HCT116 (cell line): ENCODE measurements around the gene RASGEF1C. TPM values are rescaled to one million over a fixed set of nuclear protein-coding genes. Genes with fewer than 3 reads are reported as not detected.
A peak's percentile ranks its signal among the peaks of the same experiment; 100 is the strongest.

Experiments used
- ATAC-seq: fragments of 200-7000 bp; cut with Tn5 transposase; 2 replicates; pipeline ENCODE4 v1.9.1; 2020; ENCODE audit warnings: mild to moderate bottlenecking, moderate library complexity
- BruUV-seq: library from RNA; stranded (reverse); fragments of 400-500 nt; replicated peaks from 2 replicates; lab custom pipeline; 2021; lab: Mats Ljungman, UMichigan
- CTCF ChIA-PET: fragments of 300-600 bp; sonication (Branson Sonifier 250); formaldehyde crosslinking; loops from one replicate; lab custom pipeline; 2021; ENCODE audit warnings: antibody characterized with exemption; lab: Charles Lee
- POLR2A ChIA-PET: fragments of 300-600, 350-600 bp; sonication (Branson Sonifier 250); formaldehyde crosslinking; loops from one replicate; lab custom pipeline; 2021; ENCODE audit warnings: antibody characterized with exemption; lab: Charles Lee
- RAD21 ChIA-PET, 2 experiments: fragments of 300-600 bp; sonication (Branson Sonifier 250); formaldehyde crosslinking; loops; one replicate each; lab custom pipeline; 2023; ENCODE audit warnings: low total read pairs in 2 of 2; ENCODE audit not compliant: uncharacterized antibody in 2 of 2, unreplicated experiment in 2 of 2, low non-redundant PET in 1 of 2; lab: Charles Lee
- DNase-seq: peaks from one replicate; pipeline ENCODE4 v3.0.0-alpha.2; 2010; ENCODE audit warnings: low read depth, low spot score
- H2AFZ ChIP-seq: fragments of 200-600 bp; shearing (Covaris generic), sonication (generic); 2 replicates; pipeline ENCODE4 v1.6.1; 2017; ENCODE audit warnings: low read depth, mixed run types, mixed read lengths, antibody characterized with exemption, low read length; ENCODE audit not compliant: poor library complexity, severe bottlenecking
- H3K27ac ChIP-seq: 2 replicates; pipeline ENCODE4 v1.5.1; 2012; ENCODE audit warnings: low read depth, low read length
- H3K27me3 ChIP-seq: fragments of 200-600 bp; sonication (generic); 2 replicates; pipeline ENCODE4 v1.6.1; 2016; ENCODE audit warnings: mixed run types, low read length, mixed read lengths; ENCODE audit not compliant: insufficient read depth
- H3K36me3 ChIP-seq, 2 experiments: fragments of 200-500 bp in 1 of 2; fragments of 200-600 bp in 1 of 2; sonication (Bioruptor generic) in 1 of 2; sonication (generic) in 1 of 2; 2 replicates each; pipeline versions ENCODE4 v1.5.1 to v1.6.1; 2014 to 2016; ENCODE audit warnings: low read length in 2 of 2, inconsistent platforms in 1 of 2, mixed read lengths in 1 of 2, mixed run types in 1 of 2; ENCODE audit not compliant: insufficient read depth in 2 of 2, control insufficient read depth in 1 of 2
- H3K4me1 ChIP-seq, 2 experiments: fragments of 200-600 bp in 1 of 2; sonication (generic) in 1 of 2; 2 replicates each; pipeline versions ENCODE4 v1.5.1 to v1.6.1; 2012 to 2017; ENCODE audit warnings: low read length in 2 of 2, inconsistent platforms in 1 of 2, mild to moderate bottlenecking in 1 of 2, mixed read lengths in 1 of 2, mixed run types in 1 of 2, moderate library complexity in 1 of 2; ENCODE audit not compliant: insufficient read depth in 2 of 2, control insufficient read depth in 1 of 2
- H3K4me2 ChIP-seq: fragments of 200-600 bp; sonication (generic); 2 replicates; pipeline ENCODE4 v1.6.1; 2017; ENCODE audit warnings: mixed run types, low read length, mixed read lengths
- H3K4me3 ChIP-seq, 2 experiments: fragments of 200-600 bp in 1 of 2; sonication (generic) in 1 of 2; replicated peaks in 1 of 2; 2 replicates each; pipeline ENCODE4 v1.5.1; 2011 to 2016; ENCODE audit warnings: low read length in 2 of 2, control low read depth in 1 of 2, low read depth in 1 of 2, mild to moderate bottlenecking in 1 of 2, mixed read lengths in 1 of 2, mixed run types in 1 of 2
- H3K79me2 ChIP-seq: fragments of 200-600 bp; sonication (generic); 2 replicates; pipeline ENCODE4 v1.6.1; 2017; ENCODE audit warnings: mild to moderate bottlenecking, mixed run types, low read length, moderate library complexity, mixed read lengths; ENCODE audit not compliant: insufficient read depth
- H3K9ac ChIP-seq: fragments of 200-600 bp; sonication (generic); 2 replicates; pipeline ENCODE4 v1.6.1; 2016; ENCODE audit warnings: low read length, mixed read lengths
- H3K9me2 ChIP-seq: fragments of 200-600 bp; sonication (generic), shearing (Covaris generic); 2 replicates; pipeline ENCODE4 v1.6.1; 2017; ENCODE audit warnings: mixed run types, mild to moderate bottlenecking, moderate library complexity; ENCODE audit not compliant: insufficient read depth
- H3K9me3 ChIP-seq, 2 experiments: fragments of 200-500 bp in 1 of 2; fragments of 200-600 bp in 1 of 2; sonication (Bioruptor generic) in 1 of 2; sonication (generic) in 1 of 2; 2 replicates each; pipeline ENCODE4 v1.6.1; 2014 to 2017; ENCODE audit warnings: low read length in 2 of 2, mixed read lengths in 2 of 2, inconsistent platforms in 1 of 2, low read depth in 1 of 2, mild to moderate bottlenecking in 1 of 2, mixed run types in 1 of 2, moderate library complexity in 1 of 2; ENCODE audit not compliant: control insufficient read depth in 1 of 2, insufficient read depth in 1 of 2
- H4K20me1 ChIP-seq: fragments of 200-600 bp; sonication (generic), shearing (Covaris generic); 2 replicates; pipeline ENCODE4 v1.6.1; 2017; ENCODE audit warnings: mixed run types, mild to moderate bottlenecking, moderate library complexity; ENCODE audit not compliant: insufficient read depth
- CBX3 ChIP-seq: IDR thresholded peaks from 2 replicates; pipeline ENCODE4 v1.6.1; 2012; ENCODE audit warnings: low read depth
- CEBPB ChIP-seq: IDR thresholded peaks from 2 replicates; pipeline ENCODE4 v1.6.1; 2012; ENCODE audit warnings: low read depth
- ELF1 ChIP-seq: IDR thresholded peaks from 2 replicates; pipeline ENCODE4 v1.6.1; 2012; ENCODE audit warnings: low read depth, borderline replicate concordance
- FOSL1 ChIP-seq: IDR thresholded peaks from 2 replicates; pipeline ENCODE4 v1.6.1; 2012; ENCODE audit warnings: low read depth
- JUND ChIP-seq: IDR thresholded peaks from 2 replicates; pipeline ENCODE4 v1.6.1; 2012
- MAX ChIP-seq: IDR thresholded peaks from 2 replicates; pipeline ENCODE4 v1.6.1; 2012
- RAD21 ChIP-seq: IDR thresholded peaks from 2 replicates; pipeline ENCODE4 v1.6.1; 2012; ENCODE audit warnings: low read depth, mild to moderate bottlenecking
- SIN3A ChIP-seq: IDR thresholded peaks from 2 replicates; pipeline ENCODE4 v1.6.1; 2012; ENCODE audit warnings: low read depth
- TCF7L2 ChIP-seq: IDR thresholded peaks from 2 replicates; pipeline ENCODE4 v1.7.0; 2011; ENCODE audit warnings: borderline replicate concordance, inconsistent platforms; ENCODE audit not compliant: insufficient read depth, insufficient read length; ENCODE audit errors: extremely low read depth
- YY1 ChIP-seq: IDR thresholded peaks from 2 replicates; pipeline ENCODE4 v1.6.1; 2011; ENCODE audit warnings: low read length, low read depth, moderate library complexity, mild to moderate bottlenecking; ENCODE audit not compliant: insufficient replicate concordance; ENCODE audit errors: extremely low read depth
- intact Hi-C: fragments of 100-400 bp; cut with micrococcal nuclease; formaldehyde crosslinking; loops from 2 replicates; pipeline ENCODE4 v1.10.0; 2022
- total RNA-seq: library from RNA; stranded (reverse); gene quantifications from one replicate; pipeline ENCODE4 v1.2.1, GENCODE V29; 2021; ENCODE audit not compliant: unreplicated experiment
- TF ChIP-seq, protein P1 (sequence below): IDR thresholded peaks from 2 replicates; pipeline ENCODE4 v1.6.1; 2012
- TF ChIP-seq, protein P2 (sequence below), 3 experiments: fragments of 200-600 bp in 1 of 3; sonication (generic) in 1 of 3; IDR thresholded peaks in 2 of 3; conservative IDR thresholded peaks in 1 of 3; 2 replicates each; pipeline ENCODE4 v1.5.1; 2012 to 2017; ENCODE audit warnings: low read depth in 2 of 3, low read length in 2 of 3, antibody characterized with exemption in 1 of 3, borderline replicate concordance in 1 of 3, control low read depth in 1 of 3, mild to moderate bottlenecking in 1 of 3, mixed read lengths in 1 of 3, mixed run types in 1 of 3, moderate library complexity in 1 of 3; ENCODE audit not compliant: insufficient read depth in 1 of 3

Gene RASGEF1C
- total RNA-seq, 1 experiment from 2014 or later: 1.2 TPM

DNA sequence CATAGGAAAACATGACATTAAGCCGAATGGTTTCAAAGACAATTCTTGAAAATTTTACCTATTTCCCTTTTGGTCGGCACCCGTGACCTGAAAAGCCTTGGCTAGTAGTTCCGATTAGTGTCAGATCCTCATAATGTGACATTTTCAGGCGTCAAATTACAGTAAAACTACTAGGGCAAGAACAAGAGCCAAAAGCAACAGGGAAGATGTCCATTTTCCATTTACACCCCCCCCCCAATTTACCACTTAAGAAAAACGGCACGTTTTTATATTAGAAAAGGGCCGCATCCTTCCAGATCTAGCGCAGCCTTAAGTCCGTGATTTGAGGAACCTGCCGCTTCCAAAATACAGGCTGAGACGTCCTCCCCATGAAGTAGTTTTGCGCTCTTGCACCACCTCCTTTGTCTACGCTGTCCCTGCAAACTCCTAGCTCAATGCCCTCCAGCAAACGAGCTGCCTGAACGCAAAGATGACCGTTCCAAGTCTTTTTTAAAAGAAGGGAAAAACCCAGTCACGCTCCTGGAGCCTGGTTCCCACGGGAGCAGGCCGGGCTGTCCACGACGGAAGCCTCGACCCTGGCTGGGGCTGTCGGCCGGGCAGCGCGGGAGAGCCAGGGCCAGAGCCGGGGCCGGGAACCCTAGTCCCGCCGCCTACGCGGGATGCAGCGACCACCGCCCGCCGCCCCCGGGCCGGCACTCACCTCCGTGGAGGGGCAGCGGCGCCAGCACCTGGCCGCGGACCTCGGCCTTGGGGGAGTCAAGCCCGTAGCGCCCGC lies 138.1 kb downstream of the RASGEF1C start:
- Histone ChIP-seq H3K4me3 (peak overlapping the region; percentile 61 to 79), H3K4me2 (peak overlapping the region; percentile 96), H3K36me3 (no peaks in the 10 kb centered on the region), H2AFZ (no peak overlapping the region), H3K9me2 (no peaks in the 10 kb centered on the region), H3K27ac (peak overlapping the region; percentile 79; the same call in 1 of the 2 replicates), H3K27me3 (no peaks in the 10 kb centered on the region), H4K20me1 (no peaks in the 10 kb centered on the region), H3K9ac (peak overlapping the region; percentile 75), H3K9me3 (peaks cover 0 to 7% of the 10 kb centered on the region in 2 experiments; a peak in 1 of 4 replicates), H3K4me1 (peaks cover 6 to 25% of the 10 kb centered on the region in 2 experiments; a peak in 3 of 4 replicates), H3K79me2 (peaks cover 43% of the 10 kb centered on the region)
- peak; percentile 49 for ATAC-seq
- DNase-seq: no peak
- TF ChIP-seq YY1: no peak
- TF ChIP-seq CEBPB: no peak
- TF ChIP-seq SIN3A: no peak
- no peak for TF ChIP-seq CBX3
- TF ChIP-seq ELF1: no peak
- TF ChIP-seq, protein P1, sequence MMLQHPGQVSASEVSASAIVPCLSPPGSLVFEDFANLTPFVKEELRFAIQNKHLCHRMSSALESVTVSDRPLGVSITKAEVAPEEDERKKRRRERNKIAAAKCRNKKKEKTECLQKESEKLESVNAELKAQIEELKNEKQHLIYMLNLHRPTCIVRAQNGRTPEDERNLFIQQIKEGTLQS: no peak
- TF ChIP-seq MAX: no peak
- no peak for TF ChIP-seq JUND
- no peak for TF ChIP-seq TCF7L2
- TF ChIP-seq FOSL1: no peak
- TF ChIP-seq, protein P2, sequence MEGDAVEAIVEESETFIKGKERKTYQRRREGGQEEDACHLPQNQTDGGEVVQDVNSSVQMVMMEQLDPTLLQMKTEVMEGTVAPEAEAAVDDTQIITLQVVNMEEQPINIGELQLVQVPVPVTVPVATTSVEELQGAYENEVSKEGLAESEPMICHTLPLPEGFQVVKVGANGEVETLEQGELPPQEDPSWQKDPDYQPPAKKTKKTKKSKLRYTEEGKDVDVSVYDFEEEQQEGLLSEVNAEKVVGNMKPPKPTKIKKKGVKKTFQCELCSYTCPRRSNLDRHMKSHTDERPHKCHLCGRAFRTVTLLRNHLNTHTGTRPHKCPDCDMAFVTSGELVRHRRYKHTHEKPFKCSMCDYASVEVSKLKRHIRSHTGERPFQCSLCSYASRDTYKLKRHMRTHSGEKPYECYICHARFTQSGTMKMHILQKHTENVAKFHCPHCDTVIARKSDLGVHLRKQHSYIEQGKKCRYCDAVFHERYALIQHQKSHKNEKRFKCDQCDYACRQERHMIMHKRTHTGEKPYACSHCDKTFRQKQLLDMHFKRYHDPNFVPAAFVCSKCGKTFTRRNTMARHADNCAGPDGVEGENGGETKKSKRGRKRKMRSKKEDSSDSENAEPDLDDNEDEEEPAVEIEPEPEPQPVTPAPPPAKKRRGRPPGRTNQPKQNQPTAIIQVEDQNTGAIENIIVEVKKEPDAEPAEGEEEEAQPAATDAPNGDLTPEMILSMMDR (IDR thresholded peaks at IDR 0.05 in 2 of 3, conservative IDR thresholded peaks at IDR 0.05 in 1 of 3; ENCODE audit: borderline replicate concordance in 1 of 3, insufficient read depth in 1 of 3, low read depth in 2 of 3, low read length in 2 of 3): no peak
- no peak for TF ChIP-seq RAD21
- intact Hi-C loops: loop anchor here (5.0 kb wide), 1 partner anchor 214 kb away; the partner anchor contains the start of gene MRNIP
- no TSS peak for BruUV-seq
- CTCF ChIA-PET: interaction anchor here (0.7 kb wide), 1 partner anchor 244 kb away, joined by 3 read pairs; no protein-coding TSS in a partner anchor
- POLR2A ChIA-PET: no interaction called here
- RAD21 ChIA-PET: no interaction called here
